ENCODE results near the gene NEB. TPM values are rescaled to one million over a fixed set of nuclear protein-coding genes. Genes with fewer than 3 reads are reported as not detected.

The NEB gene
- not detected in 2 replicates for total RNA-seq (2014; rRNA removed; shearing (Covaris generic); ENCODE audit: low replicate concordance)

DNA sequence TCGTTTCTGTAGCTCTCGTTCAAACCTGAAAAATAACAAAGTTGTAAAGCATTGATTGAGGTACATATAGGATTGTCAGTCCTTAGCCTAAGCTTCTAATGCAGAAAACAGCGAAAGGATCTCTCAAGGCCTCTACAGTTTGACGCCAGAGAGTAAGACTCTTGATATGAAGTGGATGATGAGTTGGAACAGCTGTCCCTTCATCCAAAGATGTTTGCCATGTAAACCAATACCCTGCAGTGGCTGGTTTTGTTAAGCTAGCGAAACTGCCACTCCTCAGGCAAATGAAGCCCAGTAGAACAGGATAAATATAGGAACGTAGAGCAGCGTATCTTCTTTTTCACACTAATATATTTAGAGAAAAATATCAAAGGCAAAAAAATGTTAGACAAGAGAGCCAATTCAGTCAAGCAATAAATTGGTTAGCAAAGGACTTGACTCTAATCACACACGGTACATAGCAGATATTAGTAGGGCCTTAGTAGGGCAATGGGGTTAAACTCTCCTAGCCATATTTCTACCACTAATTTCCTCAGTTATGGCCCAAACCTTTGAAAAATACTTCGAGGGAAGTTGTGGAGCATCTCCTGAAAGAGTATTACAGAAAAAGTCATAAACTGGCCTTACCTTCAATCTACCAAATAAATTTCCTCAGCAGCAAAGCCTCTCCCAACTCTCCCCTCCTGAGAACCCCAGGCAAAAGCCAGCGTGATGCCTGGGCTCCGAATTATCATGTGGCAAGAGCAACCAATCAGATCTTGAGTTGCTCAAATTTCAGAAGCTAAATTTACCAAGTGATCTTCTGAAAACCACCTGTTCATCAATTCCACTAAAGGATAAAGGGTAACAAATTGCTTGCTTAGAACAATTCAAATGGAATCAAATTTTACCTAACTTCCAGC, at the start of gene NEB:
Gene NEB (minus strand): TSS at position 706 of the 902 bp plus-strand sequence. CDS start 1,320 bp downstream, outside the sequence.
- no peak for DNase-seq

DNA sequence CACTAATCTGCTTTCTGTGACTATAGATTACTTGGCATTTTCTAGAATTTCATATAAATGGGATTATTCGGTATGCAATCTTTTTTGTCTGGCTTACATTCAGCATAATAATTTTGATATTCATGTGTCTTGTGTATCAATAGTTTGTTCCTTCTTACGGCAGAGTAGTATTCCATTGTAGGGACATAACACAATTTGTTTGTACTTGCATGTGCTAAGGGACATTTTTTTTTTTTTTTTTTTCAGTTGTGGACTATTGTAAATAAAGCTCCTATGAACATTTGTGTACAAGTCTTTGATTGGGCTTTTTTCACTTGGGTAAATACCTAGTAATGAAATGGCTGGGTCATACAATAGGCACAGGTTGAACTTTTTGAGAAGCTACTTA, 48.9 kb upstream of the NEB start:
- Histone ChIP-seq H3K27me3 (no peaks in the 10 kb centered on the region), H3K4me3 (no peak overlapping the region), H3K36me3 (peaks cover 7% of the 10 kb centered on the region), H3K9me3 (no peaks in the 10 kb centered on the region)
- DNase-seq: no peak

More for the DNA sequence above, at the start of gene NEB:
- H3K36me3 ChIP-seq: no peaks in the 10 kb centered on the region
- no peaks in the 10 kb centered on the region; the same call in 1 of the 2 replicates for H3K27me3 ChIP-seq
- H3K4me3 ChIP-seq: no peak within 1 kb of the TSS
- no peaks in the 10 kb centered on the region for H3K9me3 ChIP-seq

- Histone ChIP-seq H3K27me3 (no peaks in the 10 kb centered on the region), H3K36me3 (peaks cover 7% of the 10 kb centered on the region), H3K9me3 (no peaks in the 10 kb centered on the region), H3K4me3 (no peak overlapping the region)
- no peak for DNase-seq
Observed at GRCh38 chr2:151782378-151783132, 48.3 kb upstream of the NEB start.

DNA sequence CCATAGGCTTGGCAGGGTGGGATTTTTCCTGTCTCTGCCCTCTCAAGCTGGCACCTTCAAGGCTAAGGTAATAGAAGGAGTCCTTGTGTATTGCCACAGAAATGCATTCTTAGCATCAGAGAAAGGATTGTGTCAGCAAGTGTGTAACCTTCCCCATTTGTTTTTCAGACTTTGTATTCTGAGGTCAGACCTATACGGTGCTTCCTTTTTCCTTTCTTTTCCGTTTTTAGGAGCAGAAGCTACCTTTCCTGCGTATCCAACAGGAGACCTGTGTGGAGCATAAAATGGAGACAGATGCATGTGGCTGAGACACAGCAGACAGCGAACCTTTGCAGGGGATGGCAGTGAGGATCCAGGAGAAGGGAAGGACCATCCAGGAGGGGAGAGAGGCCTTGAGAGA, 47.4 kb upstream of the NEB start:
- Histone ChIP-seq H3K4me3 (no peak overlapping the region), H3K27me3 (no peaks in the 10 kb centered on the region), H3K9me3 (no peaks in the 10 kb centered on the region), H3K36me3 (peaks cover 8% of the 10 kb centered on the region)
- DNase-seq: no peak

DNA sequence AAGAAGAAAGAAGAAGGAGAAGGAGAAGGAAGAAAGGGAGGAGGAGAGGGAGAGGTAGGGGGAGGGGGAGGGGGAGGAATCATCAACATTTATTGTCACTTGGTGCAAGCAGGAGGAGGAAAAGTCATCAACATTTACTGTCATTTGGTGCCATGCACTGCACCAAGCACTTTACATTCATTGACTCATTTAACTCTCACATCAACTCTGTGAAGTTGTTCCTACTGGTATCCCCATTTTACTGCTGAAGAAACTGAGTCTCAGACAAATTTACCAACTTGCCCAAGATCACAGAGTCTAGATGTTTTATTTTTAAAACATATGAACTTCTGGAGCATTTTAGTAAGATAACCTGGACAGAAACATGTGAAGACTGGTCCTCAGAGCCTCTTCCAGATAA, 46.7 kb upstream of the NEB start:
- Histone ChIP-seq H3K4me3 (no peak overlapping the region), H3K27me3 (no peaks in the 10 kb centered on the region), H3K9me3 (no peaks in the 10 kb centered on the region), H3K36me3 (peaks cover 6% of the 10 kb centered on the region)
- no peak for DNase-seq

GRCh38 chr2:151777935-151778334, 43.7 kb upstream of the NEB start:
- Histone ChIP-seq H3K4me3 (no peak overlapping the region), H3K36me3 (peaks cover 6% of the 10 kb centered on the region), H3K27me3 (no peaks in the 10 kb centered on the region), H3K9me3 (no peaks in the 10 kb centered on the region)
- no peak for DNase-seq

- H3K4me3 ChIP-seq: no peak overlapping the region
- peaks cover 6% of the 10 kb centered on the region for H3K36me3 ChIP-seq
- H3K9me3 ChIP-seq: no peaks in the 10 kb centered on the region
- DNase-seq: no peak
- H3K27me3 ChIP-seq: no peaks in the 10 kb centered on the region
Observed at GRCh38 chr2:151777487-151777886, 43.2 kb upstream of the NEB start.

DNA sequence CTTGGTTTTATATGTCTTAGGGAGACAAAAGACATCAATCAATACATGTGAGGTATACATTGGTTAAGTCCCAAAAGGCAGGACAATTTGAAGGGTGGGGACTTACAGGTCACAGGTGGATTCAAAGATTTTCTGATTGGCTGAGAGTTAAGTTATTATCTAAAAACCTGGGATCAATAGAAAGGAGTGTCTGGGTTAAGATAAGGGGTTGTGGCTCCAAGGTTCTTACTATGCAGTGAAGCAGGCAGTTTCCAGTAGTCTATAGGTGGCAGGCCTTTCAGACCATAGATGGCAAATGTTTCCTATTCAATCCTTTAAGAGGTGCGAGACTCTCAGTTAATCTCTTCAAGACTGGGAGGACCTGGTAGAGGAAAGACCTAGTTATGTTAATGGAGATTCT, 42.1 kb upstream of the NEB start:
- no peak for DNase-seq
- no peak overlapping the region for H3K4me3 ChIP-seq
- H3K9me3 ChIP-seq: no peaks in the 10 kb centered on the region
- peaks cover 6% of the 10 kb centered on the region for H3K36me3 ChIP-seq
- no peaks in the 10 kb centered on the region for H3K27me3 ChIP-seq

- Histone ChIP-seq H3K36me3 (peaks cover 3% of the 10 kb centered on the region), H3K9me3 (no peaks in the 10 kb centered on the region), H3K4me3 (no peak overlapping the region), H3K27me3 (no peaks in the 10 kb centered on the region)
- DNase-seq: no peak
Observed at GRCh38 chr2:151775057-151775740, 40.9 kb upstream of the NEB start.

- H3K27me3 ChIP-seq: no peaks in the 10 kb centered on the region
- DNase-seq: no peak
- H3K36me3 ChIP-seq: peaks cover 3% of the 10 kb centered on the region
- no peaks in the 10 kb centered on the region for H3K9me3 ChIP-seq
- H3K4me3 ChIP-seq: no peak overlapping the region
Observed at GRCh38 chr2:151774506-151774905, 40.2 kb upstream of the NEB start.

DNA sequence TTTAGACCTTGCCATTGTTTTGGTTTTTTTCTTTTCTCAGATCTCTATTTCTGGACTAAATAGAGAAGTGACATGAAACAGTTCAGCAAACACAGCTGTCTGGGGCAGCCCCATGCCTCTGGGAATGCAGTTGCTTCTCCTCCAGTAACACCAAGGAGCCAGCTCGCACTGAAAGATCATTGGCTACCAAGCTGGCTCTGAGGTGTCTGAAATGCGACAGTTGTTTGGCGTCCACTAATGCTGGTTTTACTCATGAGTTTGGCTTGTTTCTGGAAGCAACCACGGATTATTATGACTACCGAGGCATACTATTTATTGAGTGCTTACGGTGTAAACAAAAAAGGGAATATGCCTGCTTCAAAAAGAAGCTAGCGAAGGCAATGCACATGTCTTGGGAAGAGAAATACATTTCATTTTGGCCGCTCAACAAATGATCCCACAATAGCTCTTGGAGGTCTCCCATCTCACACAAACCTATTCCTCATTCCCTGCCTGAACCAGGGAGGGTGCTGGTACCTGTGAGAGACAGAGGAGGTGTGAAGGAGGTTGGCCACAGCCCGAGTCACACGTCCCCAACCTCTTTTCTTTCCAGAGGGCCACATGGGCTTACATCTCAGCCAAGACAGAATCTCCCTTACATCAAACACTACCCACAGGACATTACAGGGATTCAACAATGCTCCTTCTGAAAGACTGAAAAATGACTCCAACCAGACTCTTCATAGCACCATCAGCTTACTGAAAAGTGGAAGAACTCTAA, 37.5 kb upstream of the NEB start:
- H3K9me3 ChIP-seq: no peaks in the 10 kb centered on the region
- H3K4me3 ChIP-seq: no peak overlapping the region
- H3K36me3 ChIP-seq: peaks cover 3% of the 10 kb centered on the region
- no peaks in the 10 kb centered on the region for H3K27me3 ChIP-seq
- peak; percentile 80 for DNase-seq

DNA sequence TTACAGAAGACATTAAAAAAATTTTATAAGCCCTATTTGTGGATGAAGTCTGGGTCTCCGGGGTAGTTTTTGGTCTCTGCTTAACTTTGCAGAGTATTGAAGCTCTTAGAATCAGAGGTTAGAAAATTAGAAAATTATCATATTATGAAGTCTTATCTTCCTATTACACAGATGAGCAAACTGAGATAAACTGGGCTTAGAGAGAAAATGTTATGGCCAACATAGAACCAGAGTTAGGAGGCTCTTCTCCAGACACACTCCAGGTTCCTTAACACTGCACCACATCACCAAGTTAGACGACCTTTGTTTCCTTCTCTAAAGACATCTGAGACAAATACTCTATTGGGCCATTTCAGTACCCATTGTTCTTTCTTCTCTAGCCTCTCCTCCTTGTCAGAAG, 36.7 kb upstream of the NEB start:
- H3K36me3 ChIP-seq: no peaks in the 10 kb centered on the region; the same call in 1 of the 2 replicates
- H3K4me3 ChIP-seq: no peak overlapping the region
- no peaks in the 10 kb centered on the region for H3K27me3 ChIP-seq
- no peaks in the 10 kb centered on the region for H3K9me3 ChIP-seq
- DNase-seq: no peak

DNA sequence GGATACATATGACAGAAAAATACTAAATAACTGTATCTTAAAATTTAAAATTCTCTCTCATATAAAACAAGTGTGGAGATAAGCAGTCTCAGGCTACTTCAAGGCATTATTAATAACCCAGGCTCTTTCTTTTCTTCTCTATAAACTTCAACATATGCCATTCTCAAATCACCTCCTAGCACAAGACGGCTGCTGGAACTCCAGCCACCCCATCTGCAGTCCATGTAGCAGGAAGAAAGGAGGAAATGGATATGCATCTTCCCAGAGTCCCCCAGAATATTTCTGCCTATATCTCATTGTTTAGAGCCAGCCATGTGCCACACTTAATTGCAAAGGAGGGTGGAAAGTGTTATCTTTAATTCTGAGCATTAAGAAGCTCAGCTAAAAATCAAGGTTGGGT, 35.3 kb upstream of the NEB start:
- no peaks in the 10 kb centered on the region for H3K27me3 ChIP-seq
- no peak for DNase-seq
- no peaks in the 10 kb centered on the region for H3K9me3 ChIP-seq
- H3K36me3 ChIP-seq: no peaks in the 10 kb centered on the region
- H3K4me3 ChIP-seq: no peak overlapping the region

GRCh38 chr2:151767536-151767935, 33.3 kb upstream of the NEB start:
- H3K36me3 ChIP-seq: no peaks in the 10 kb centered on the region
- DNase-seq: no peak

DNA sequence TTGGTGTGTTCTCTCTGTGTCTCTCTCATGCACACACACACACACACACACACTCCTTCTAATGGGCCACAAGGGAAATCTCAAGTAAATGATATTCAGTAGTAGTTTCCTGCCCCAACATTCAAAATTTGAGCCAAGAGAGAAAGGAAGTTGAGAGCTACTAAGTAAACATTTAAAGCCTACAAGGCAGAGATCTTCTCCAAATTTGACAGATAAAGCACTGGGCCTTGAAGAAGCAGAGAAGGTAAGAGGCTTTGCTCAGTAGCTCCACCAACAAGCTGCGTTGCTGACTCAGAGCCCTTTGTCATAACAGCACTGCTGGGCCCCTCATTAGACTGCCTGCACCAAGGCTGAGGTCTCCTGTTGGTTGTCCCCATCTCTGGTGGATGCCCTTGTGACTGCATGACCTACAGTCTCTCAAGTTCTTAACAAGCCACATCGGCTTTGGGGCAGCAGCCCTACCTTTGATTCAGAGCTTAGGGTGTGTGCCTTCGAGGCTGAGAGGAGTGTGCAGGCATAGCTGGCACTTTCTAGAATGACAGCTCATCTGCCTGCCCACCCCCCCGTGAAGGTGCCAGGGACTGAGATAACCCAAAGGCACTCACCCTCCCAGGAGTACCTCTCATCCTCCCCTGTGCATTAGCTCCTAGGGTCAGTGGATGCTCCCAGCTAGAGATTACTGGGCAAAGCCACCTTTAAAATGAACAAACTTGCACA, 32.3 kb upstream of the NEB start:
- Histone ChIP-seq H3K4me3 (no peak overlapping the region), H3K9me3 (no peaks in the 10 kb centered on the region), H3K36me3 (no peaks in the 10 kb centered on the region), H3K27me3 (no peaks in the 10 kb centered on the region)
- no peak for DNase-seq

More at GRCh38 chr2:151767536-151767935, 33.3 kb upstream of the NEB start:
- Histone ChIP-seq H3K27me3 (no peaks in the 10 kb centered on the region), H3K9me3 (no peaks in the 10 kb centered on the region), H3K4me3 (no peak overlapping the region)

Measured in MG63 (cell line).